ENCODE data around the gene POLR2F.
A peak's percentile ranks its signal among the peaks of the same experiment; 100 is the strongest.

Gene POLR2F

GRCh38 chr22:37953437-37954179 is at the start of gene POLR2F, which contains the start of gene C22orf23:
POLR2F (plus strand) TSS chr22:37953699; CDS start chr22:37953788, 89 bp downstream.
C22orf23 (minus strand) TSS chr22:37953601; CDS start chr22:37953149, 452 bp downstream.
- Mint-ChIP-seq H3K9me3 (no peaks in the 10 kb centered on the region), H3K4me3 (peak within 1 kb of the TSS; percentile 97), H3K27ac (peak within 1 kb of the TSS; percentile 93), H3K27me3 (ENCODE audit: low read depth) (peaks cover 13% of the 10 kb centered on the region), H3K36me3 (ENCODE audit: low read depth) (peaks cover 23% of the 10 kb centered on the region), H3K4me1 (ENCODE audit: low read depth) (peaks cover 20% of the 10 kb centered on the region)
- DNase-seq (ENCODE audit: low spot score), result peak; percentile 94

- Mint-ChIP-seq H3K27ac (peak overlapping the region; percentile 82), H3K9me3 (no peaks in the 10 kb centered on the region), H3K36me3 (ENCODE audit: low read depth) (peaks cover 2% of the 10 kb centered on the region), H3K27me3 (ENCODE audit: low read depth) (no peaks in the 10 kb centered on the region), H3K4me1 (ENCODE audit: low read depth) (peaks cover 21% of the 10 kb centered on the region), H3K4me3 (peak overlapping the region; percentile 79)
- peak; percentile 14 for DNase-seq (ENCODE audit: low spot score)
These were observed 48.6 kb upstream of the POLR2F start for GRCh38 chr22:37904572-37905533.

GRCh38 chr22:37905534-37906363 is 47.8 kb upstream of the POLR2F start, which contains the start of gene MICALL1:
MICALL1 (plus strand) TSS chr22:37906297; CDS start chr22:37906423, 126 bp downstream.
- Mint-ChIP-seq H3K27me3 (ENCODE audit: low read depth) (no peaks in the 10 kb centered on the region), H3K9me3 (no peaks in the 10 kb centered on the region), H3K27ac (peak within 1 kb of the TSS; percentile 82), H3K4me3 (peak within 1 kb of the TSS; percentile 79), H3K4me1 (ENCODE audit: low read depth) (peaks cover 21% of the 10 kb centered on the region), H3K36me3 (ENCODE audit: low read depth) (peaks cover 2% of the 10 kb centered on the region)
- DNase-seq (ENCODE audit: low spot score), result peak; percentile 75

GRCh38 chr22:37906364-37907008 is 47.0 kb upstream of the POLR2F start:
- no peaks in the 10 kb centered on the region for H3K9me3 Mint-ChIP-seq
- peaks cover 21% of the 10 kb centered on the region for H3K4me1 Mint-ChIP-seq (ENCODE audit: low read depth)
- peak; percentile 31 for DNase-seq (ENCODE audit: low spot score)
- peak overlapping the region; percentile 79 for H3K4me3 Mint-ChIP-seq
- peaks cover 2% of the 10 kb centered on the region for H3K36me3 Mint-ChIP-seq (ENCODE audit: low read depth)
- H3K27me3 Mint-ChIP-seq (ENCODE audit: low read depth), result no peaks in the 10 kb centered on the region
- peak overlapping the region; percentile 80 for H3K27ac Mint-ChIP-seq

- H3K27me3 Mint-ChIP-seq (ENCODE audit: low read depth), result no peaks in the 10 kb centered on the region
- H3K4me3 Mint-ChIP-seq, result peak overlapping the region; percentile 79
These were observed 46.2 kb upstream of the POLR2F start for GRCh38 chr22:37907036-37907954.

GRCh38 chr22:37909766-37910165 is 43.7 kb upstream of the POLR2F start:
- Mint-ChIP-seq H3K27me3 (ENCODE audit: low read depth) (no peaks in the 10 kb centered on the region), H3K4me3 (no peak overlapping the region), H3K27ac (no peak overlapping the region), H3K9me3 (no peaks in the 10 kb centered on the region), H3K36me3 (ENCODE audit: low read depth) (peaks cover 6% of the 10 kb centered on the region), H3K4me1 (ENCODE audit: low read depth) (peaks cover 21% of the 10 kb centered on the region)
- DNase-seq (ENCODE audit: low spot score), result no peak

More at GRCh38 chr22:37907036-37907954, 46.2 kb upstream of the POLR2F start:
- Mint-ChIP-seq H3K36me3 (ENCODE audit: low read depth) (peaks cover 2% of the 10 kb centered on the region), H3K9me3 (no peaks in the 10 kb centered on the region), H3K4me1 (ENCODE audit: low read depth) (peaks cover 21% of the 10 kb centered on the region), H3K27ac (peak overlapping the region; percentile 80)
- no peak for DNase-seq (ENCODE audit: low spot score)

- peaks cover 13% of the 10 kb centered on the region for H3K4me1 Mint-ChIP-seq (ENCODE audit: low read depth)
- H3K9me3 Mint-ChIP-seq, result no peaks in the 10 kb centered on the region
- H3K4me3 Mint-ChIP-seq, result no peak overlapping the region
- peaks cover 6% of the 10 kb centered on the region for H3K36me3 Mint-ChIP-seq (ENCODE audit: low read depth)
- DNase-seq (ENCODE audit: low spot score), result no peak
- H3K27me3 Mint-ChIP-seq (ENCODE audit: low read depth), result no peaks in the 10 kb centered on the region
- no peak overlapping the region for H3K27ac Mint-ChIP-seq
These were observed 42.4 kb upstream of the POLR2F start for GRCh38 chr22:37910890-37911672.

- DNase-seq (ENCODE audit: low spot score), result no peak
- Mint-ChIP-seq H3K4me3 (no peak overlapping the region), H3K27ac (no peak overlapping the region), H3K9me3 (no peaks in the 10 kb centered on the region), H3K27me3 (ENCODE audit: low read depth) (no peaks in the 10 kb centered on the region), H3K4me1 (ENCODE audit: low read depth) (peaks cover 13% of the 10 kb centered on the region), H3K36me3 (ENCODE audit: low read depth) (peaks cover 6% of the 10 kb centered on the region)
These were observed 41.8 kb upstream of the POLR2F start for GRCh38 chr22:37911697-37912096.

- Mint-ChIP-seq H3K4me3 (no peak overlapping the region), H3K27ac (no peak overlapping the region), H3K27me3 (ENCODE audit: low read depth) (no peaks in the 10 kb centered on the region), H3K4me1 (ENCODE audit: low read depth) (peaks cover 10% of the 10 kb centered on the region), H3K9me3 (no peaks in the 10 kb centered on the region), H3K36me3 (ENCODE audit: low read depth) (peaks cover 6% of the 10 kb centered on the region)
- no peak for DNase-seq (ENCODE audit: low spot score)
These were observed 41.3 kb upstream of the POLR2F start for GRCh38 chr22:37912171-37912570.

GRCh38 chr22:37913233-37913721 is 40.2 kb upstream of the POLR2F start:
- Mint-ChIP-seq H3K9me3 (no peaks in the 10 kb centered on the region), H3K4me3 (no peak overlapping the region), H3K27me3 (ENCODE audit: low read depth) (no peaks in the 10 kb centered on the region), H3K27ac (no peak overlapping the region), H3K4me1 (ENCODE audit: low read depth) (peaks cover 3% of the 10 kb centered on the region), H3K36me3 (ENCODE audit: low read depth) (peaks cover 4% of the 10 kb centered on the region)
- no peak for DNase-seq (ENCODE audit: low spot score)

- Mint-ChIP-seq H3K36me3 (ENCODE audit: low read depth) (peaks cover 9% of the 10 kb centered on the region), H3K27me3 (ENCODE audit: low read depth) (no peaks in the 10 kb centered on the region), H3K27ac (no peak overlapping the region), H3K4me1 (ENCODE audit: low read depth) (peaks cover 5% of the 10 kb centered on the region), H3K4me3 (no peak overlapping the region), H3K9me3 (no peaks in the 10 kb centered on the region)
- DNase-seq (ENCODE audit: low spot score), result no peak
These were observed 37.2 kb upstream of the POLR2F start for GRCh38 chr22:37916311-37916710.

Data from T-helper 2 cell treated with Interferon-gamma antibody and Interleukin-4, amounts not matched to agents 5 μg/mL and 100 μg/mL, for 36 hours (primary cell).